Spleen (tissue), 11 donors: ENCODE measurements around the gene TREM2. TPM values are rescaled to one million over a fixed set of nuclear protein-coding genes. Genes with fewer than 3 reads are reported as not detected.

Source experiments
- DNase-seq: peaks from one replicate; pipeline ENCODE4 v3.0.0-alpha.2; 2020
- H3K27ac ChIP-seq, 8 donors: fragments of 200-600 bp; sonication (generic) in 7 of 8; 1 replicate in 4 of 8; 2 replicates in 4 of 8; pipeline versions ENCODE4 v1.5.0 to v1.8.0; 2016 to 2021; ENCODE audit warnings: inconsistent platforms in 4 of 8, mild to moderate bottlenecking in 4 of 8, moderate library complexity in 1 of 8
- H3K27me3 ChIP-seq, 7 donors: fragments of 200-600 bp; sonication (generic) in 6 of 7; replicated peaks in 1 of 7; 1 replicate in 4 of 7; 2 replicates in 3 of 7; pipeline versions ENCODE4 v1.5.0 to v1.8.0; 2016 to 2021; ENCODE audit warnings: inconsistent platforms in 3 of 7, mild to moderate bottlenecking in 1 of 7
- H3K36me3 ChIP-seq, 6 donors: fragments of 200-600 bp; sonication (generic) in 5 of 6; 1 replicate in 4 of 6; 2 replicates in 2 of 6; pipeline versions ENCODE4 v1.5.0 to v1.8.0; 2016 to 2021; ENCODE audit warnings: inconsistent platforms in 2 of 6
- H3K4me1 ChIP-seq, 6 donors: fragments of 200-600 bp; sonication (generic) in 5 of 6; 1 replicate in 3 of 6; 2 replicates in 3 of 6; pipeline versions ENCODE4 v1.5.0 to v1.8.0; 2016 to 2021; ENCODE audit warnings: inconsistent platforms in 3 of 6
- H3K4me3 ChIP-seq, 8 donors: fragments of 200-600 bp; sonication (generic) in 7 of 8; 1 replicate in 4 of 8; 2 replicates in 4 of 8; pipeline versions ENCODE4 v1.5.0 to v1.8.0; 2016 to 2021; ENCODE audit warnings: inconsistent platforms in 4 of 8, mild to moderate bottlenecking in 4 of 8, moderate library complexity in 2 of 8
- H3K9me3 ChIP-seq, 8 donors: fragments of 200-600 bp; sonication (generic) in 7 of 8; 1 replicate in 4 of 8; 2 replicates in 4 of 8; pipeline versions ENCODE4 v1.5.0 to v1.8.0; 2016 to 2021; ENCODE audit warnings: inconsistent platforms in 4 of 8
- CTCF ChIP-seq, 11 experiments: fragments of 200-600 bp in 7 of 11; fragments of 450-650 bp in 4 of 11; sonication (generic) in 4 of 11; IDR thresholded peaks in 8 of 11; conservative IDR thresholded peaks in 3 of 11; 1 replicate in 7 of 11; 2 replicates in 4 of 11; pipeline versions ENCODE4 v1.4.0 to v1.8.0; 2016 to 2021; ENCODE audit warnings: antibody characterized with exemption in 11 of 11, inconsistent platforms in 4 of 11, mild to moderate bottlenecking in 1 of 11
- POLR2A ChIP-seq, 3 donors: fragments of 450-650 bp; IDR thresholded peaks; one replicate each; pipeline ENCODE4 v1.5.1; 2017; ENCODE audit warnings: antibody characterized with exemption in 3 of 3, mild to moderate bottlenecking in 1 of 3
- POLR2AphosphoS5 ChIP-seq, 3 donors: sonication (generic); formaldehyde crosslinking; IDR thresholded peaks; one replicate each; pipeline ENCODE4 v1.5.1; 2017; ENCODE audit warnings: antibody characterized with exemption in 3 of 3
- WGBS, 5 donors: extraction: QIAGEN DNeasy Blood & Tissue Kit in 3 of 5; methylation state at CpG; one replicate each; pipeline versions ENCODE4 v1.1.5 to v1.1.7; 2013 to 2018; 5-methylcytosine and 5-hydroxymethylcytosine counted together
- intact Hi-C: fragments of 100-400 bp; cut with DNase I; formaldehyde crosslinking; loops from one replicate; pipeline ENCODE4 v1.15.0; 2023; ENCODE audit warnings: low total_unique reads
- polyA plus RNA-seq, 3 donors: library from polyadenylated mRNA; stranded (reverse); fragments of 200-250 nt; gene quantifications; one replicate each; pipeline ENCODE4 v1.2.1, GENCODE V29; 2013
- total RNA-seq, 7 donors: library from RNA; depleted of rRNA in 3 of 7; stranded (reverse); fragments of >200 nt in 3 of 7; fragmentation: NEBNext Ultra II Directional in 4 of 7; extraction: Animal tissue kit (Norgen Biotek cat#: 25700) in 4 of 7; gene quantifications; one replicate each; pipeline versions ENCODE4 v1.1.0 to v1.2.1, GENCODE V29; 2016 to 2021
- donor health status: healthy with polysubstance abuse.
- donor health status: DM: no; HTN: no; CAD: no; lungs with moderate emphysema.
- donor health status: DM: no; HTN: no; CAD: no.
- donor health status: Bipolar disorder and iron deficiency.
- donor health status: healthy.
- donor health status: DM: no; HTN: no; CAD: no.
- donor health status: DM: yes; HTN: yes; CAD: no.

Gene TREM2
- total and polyA plus RNA-seq, 10 donors = 0.59 to 18.3 (median 0.73) TPM; not detected in 4

GRCh38 chr6:41159415-41160082, 3.4 kb downstream of the TREM2 start:
- WGBS, 5 donors = 79 to 87% (median 82%) methylated on average over 11 to 12 of the region's 12 CpGs
- peaks cover 0 to 14% (median 0%) of the 10 kb centered on the region in 7 donors for H3K27me3 ChIP-seq
- TF ChIP-seq POLR2AphosphoS5 (IDR thresholded peaks at IDR 0.05) (no peak), POLR2A (IDR thresholded peaks at IDR 0.05) (no peak), CTCF (IDR thresholded peaks at IDR 0.05 in 8 of 11, conservative IDR thresholded peaks at IDR 0.05 in 3 of 11) (no peak)
- H3K9me3 ChIP-seq = no peaks in the 10 kb centered on the region
- H3K36me3 ChIP-seq = no peaks in the 10 kb centered on the region
- H3K27ac ChIP-seq = no peak overlapping the region
- H3K4me3 ChIP-seq = no peak overlapping the region
- intact Hi-C loops = no loop called here
- H3K4me1 ChIP-seq = peaks cover 0 to 7% (median 0%) of the 10 kb centered on the region in 6 donors
- DNase-seq = no peak

GRCh38 chr6:41157323-41157722, 5.6 kb downstream of the TREM2 start:
- H3K36me3 ChIP-seq = no peaks in the 10 kb centered on the region
- H3K4me3 ChIP-seq = no peak overlapping the region
- no peak for TF ChIP-seq POLR2AphosphoS5 (IDR thresholded peaks at IDR 0.05)
- no peak for TF ChIP-seq CTCF (IDR thresholded peaks at IDR 0.05 in 8 of 11, conservative IDR thresholded peaks at IDR 0.05 in 3 of 11)
- no peak for TF ChIP-seq POLR2A (IDR thresholded peaks at IDR 0.05)
- peak overlapping the region in 1 of 8 donors; percentile 18 for H3K27ac ChIP-seq
- peaks cover 0 to 7% (median 0%) of the 10 kb centered on the region in 6 donors for H3K4me1 ChIP-seq
- H3K9me3 ChIP-seq = no peaks in the 10 kb centered on the region
- intact Hi-C loops = no loop called here
- WGBS, 5 donors = 48 to 79% (median 55%) methylated on average over 5 of the region's 5 CpGs
- no peak for DNase-seq
- H3K27me3 ChIP-seq = peaks cover 0 to 14% (median 0%) of the 10 kb centered on the region in 7 donors

- intact Hi-C loops = no loop called here
- no peak overlapping the region for H3K4me3 ChIP-seq
- no peaks in the 10 kb centered on the region for H3K9me3 ChIP-seq
- WGBS, 5 donors = 87 to 100% (median 93%) methylated on average over 3 to 6 of the region's 6 CpGs
- TF ChIP-seq POLR2AphosphoS5 (IDR thresholded peaks at IDR 0.05) (no peak), POLR2A (IDR thresholded peaks at IDR 0.05) (no peak), CTCF (IDR thresholded peaks at IDR 0.05 in 8 of 11, conservative IDR thresholded peaks at IDR 0.05 in 3 of 11) (no peak)
- no peak overlapping the region for H3K27ac ChIP-seq
- no peaks in the 10 kb centered on the region for H3K36me3 ChIP-seq
- DNase-seq = no peak
- peaks cover 0 to 9% (median 0%) of the 10 kb centered on the region in 7 donors for H3K27me3 ChIP-seq
- peaks cover 0 to 4% (median 0%) of the 10 kb centered on the region in 6 donors for H3K4me1 ChIP-seq
Measured at GRCh38 chr6:41156771-41157170, 6.1 kb downstream of the TREM2 start.

GRCh38 chr6:41156001-41156400, 6.9 kb downstream of the TREM2 start:
- DNase-seq = no peak
- WGBS, 5 donors = 83 to 89% (median 88%) methylated on average over 4 of the region's 4 CpGs
- intact Hi-C loops = no loop called here
- Histone ChIP-seq H3K4me1 (no peaks in the 10 kb centered on the region), H3K36me3 (no peaks in the 10 kb centered on the region), H3K9me3 (no peaks in the 10 kb centered on the region), H3K27ac (no peak overlapping the region), H3K27me3 (peaks cover 0 to 7% (median 0%) of the 10 kb centered on the region in 7 donors), H3K4me3 (no peak overlapping the region)
- TF ChIP-seq CTCF (IDR thresholded peaks at IDR 0.05 in 8 of 11, conservative IDR thresholded peaks at IDR 0.05 in 3 of 11) (no peak), POLR2AphosphoS5 (IDR thresholded peaks at IDR 0.05) (no peak), POLR2A (IDR thresholded peaks at IDR 0.05) (no peak)
